GM18861 (cell line): Measurements from ENCODE around the gene SLC16A9.

Experiments used
- ATAC-seq: cut with Tn5 transposase; IDR thresholded peaks from one replicate; pipeline ENCODE4 v1.9.1; 2021; ENCODE audit not compliant: unreplicated experiment

The SLC16A9 gene

DNA sequence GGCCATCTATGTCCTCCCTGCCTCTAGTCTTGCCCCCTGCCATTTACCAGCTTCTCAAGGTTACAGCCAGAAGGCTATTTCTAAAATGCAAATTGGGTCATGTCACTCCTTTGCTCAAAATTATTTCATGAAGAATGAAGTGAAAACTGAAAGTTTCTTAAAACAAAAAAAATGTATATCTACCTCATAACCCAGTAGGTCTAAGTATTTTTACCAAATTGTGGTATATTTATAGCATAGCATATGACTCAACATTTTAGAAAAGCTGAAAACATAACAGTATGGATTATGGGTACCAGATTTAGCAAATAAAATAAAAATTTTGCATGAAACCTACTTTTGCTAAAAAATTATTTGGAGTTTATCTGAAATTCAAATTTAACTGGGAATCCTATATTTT is 78.4 kb downstream of the SLC16A9 start:
- no peak for ATAC-seq

DNA sequence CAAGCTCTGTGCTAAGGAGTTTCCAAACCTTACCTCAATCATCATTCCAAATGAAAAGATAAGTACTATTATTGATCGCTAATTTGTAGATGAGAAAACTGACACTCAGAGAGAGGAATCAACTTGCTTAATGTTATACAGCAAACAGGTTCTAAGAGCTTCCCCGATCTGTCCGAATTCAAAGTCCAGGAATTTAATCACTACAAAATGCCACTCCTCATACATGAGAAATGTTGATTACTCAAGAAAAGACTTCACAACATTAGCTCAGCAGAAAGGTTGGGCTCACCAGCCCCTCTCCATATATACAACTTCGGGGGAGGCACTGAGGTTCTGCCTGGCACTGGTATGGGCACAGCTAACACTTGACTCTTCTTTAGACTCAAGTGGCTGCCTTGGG is 80.7 kb downstream of the SLC16A9 start:
- ATAC-seq: no peak

DNA sequence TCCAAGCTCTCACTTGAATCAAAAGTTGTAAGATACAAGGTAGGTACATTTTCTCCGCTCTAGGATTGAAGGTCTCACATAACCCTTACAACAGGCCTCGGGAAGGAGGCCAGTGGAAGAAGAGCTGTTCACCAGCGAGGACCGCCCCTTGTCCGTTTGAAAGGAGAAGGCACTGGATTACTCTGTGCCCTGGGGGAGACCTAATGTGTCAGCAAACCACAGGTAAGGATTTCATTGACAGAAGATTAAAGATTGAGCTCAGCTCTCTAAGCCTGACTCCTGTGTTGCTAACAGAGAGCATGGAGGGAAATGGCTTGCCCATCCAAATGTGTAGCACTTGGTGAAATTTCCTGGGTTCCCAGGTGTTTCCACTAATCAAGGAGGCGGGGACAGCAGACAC is 81.2 kb downstream of the SLC16A9 start:
- no peak for ATAC-seq

DNA sequence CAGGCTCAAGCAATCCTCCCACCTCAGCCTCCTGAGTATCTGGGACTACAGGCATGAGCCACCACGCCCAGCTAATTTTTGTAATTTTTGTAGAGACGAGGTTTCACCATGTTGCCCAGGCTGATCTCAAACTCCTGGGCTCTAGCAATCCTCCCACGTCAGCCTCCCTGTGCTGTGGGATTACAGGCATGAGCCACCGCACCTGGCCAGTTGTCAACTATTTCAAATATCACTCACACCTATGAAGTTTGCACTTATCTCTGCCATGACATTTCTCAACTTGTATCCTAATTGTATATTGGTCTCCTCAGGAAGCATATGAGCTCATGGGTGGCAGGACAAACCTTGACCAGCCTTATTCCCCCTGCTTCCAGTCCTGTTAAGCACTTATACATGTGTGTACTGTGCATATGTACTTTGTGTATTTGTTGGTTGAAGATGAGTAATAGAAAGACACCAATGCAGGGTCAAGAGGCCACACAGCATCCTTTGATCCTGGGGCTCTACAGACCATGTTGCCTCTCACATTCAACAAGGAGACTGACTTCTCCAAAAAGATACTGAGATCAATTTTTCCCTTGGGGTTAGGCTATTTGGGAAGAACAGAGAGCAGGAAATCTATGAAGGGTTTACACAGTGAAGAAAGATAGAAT is 82.2 kb downstream of the SLC16A9 start:
- no peak for ATAC-seq

DNA sequence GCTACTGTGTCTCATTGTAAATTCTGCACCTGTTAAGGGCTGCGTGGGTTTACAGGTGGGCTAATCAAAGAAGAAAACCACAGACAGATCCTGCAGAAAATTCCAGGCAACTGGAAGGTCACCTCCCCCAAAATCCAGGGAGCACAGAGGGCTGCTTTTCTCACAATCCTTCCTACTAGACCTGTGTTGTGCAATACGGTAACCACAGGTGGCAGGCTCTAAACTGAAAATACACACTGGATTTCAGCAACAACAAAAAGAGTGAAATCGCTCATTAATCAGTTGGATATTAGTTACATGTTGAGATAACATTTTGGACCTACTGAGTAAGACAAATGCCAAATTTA is 83.2 kb downstream of the SLC16A9 start:
- no peak for ATAC-seq

DNA sequence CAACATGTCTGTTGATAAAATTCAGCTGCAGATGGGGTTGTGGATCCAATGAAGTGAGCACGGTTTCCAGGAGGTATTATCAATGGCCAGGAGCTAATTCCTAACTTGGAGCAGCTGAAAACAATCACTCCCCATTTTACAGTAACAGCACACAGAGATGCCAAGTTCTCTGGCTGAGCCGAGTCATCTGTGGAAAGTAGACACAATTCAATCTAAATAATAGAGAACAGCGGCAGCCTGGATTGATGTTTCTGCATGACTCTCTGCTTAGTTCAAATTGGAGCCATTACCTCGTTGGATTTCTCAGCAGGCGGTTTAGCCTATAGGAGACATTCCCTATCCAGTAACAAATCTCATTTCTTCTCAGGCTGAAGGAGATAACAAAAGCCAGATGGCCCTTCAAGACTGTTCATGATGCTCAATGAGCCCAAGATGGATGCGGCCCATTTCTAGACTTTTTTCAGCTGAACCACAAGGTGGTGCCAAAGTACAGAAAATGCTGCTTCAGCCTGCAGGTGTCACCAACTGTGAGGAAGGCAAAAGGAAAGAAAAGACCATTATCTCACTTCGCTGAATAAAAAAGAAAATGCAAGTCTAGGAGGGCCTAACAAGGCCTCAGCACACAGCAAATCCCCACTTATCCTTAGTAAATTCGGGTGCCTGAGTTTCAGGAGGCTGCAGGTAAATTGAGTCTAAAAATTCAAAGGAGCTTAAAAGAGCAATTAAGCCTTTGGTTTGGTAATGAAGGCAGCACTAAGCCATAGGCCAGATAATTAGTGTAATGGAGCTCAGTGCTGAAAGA is 83.7 kb downstream of the SLC16A9 start:
- peak; percentile 79 for ATAC-seq

DNA sequence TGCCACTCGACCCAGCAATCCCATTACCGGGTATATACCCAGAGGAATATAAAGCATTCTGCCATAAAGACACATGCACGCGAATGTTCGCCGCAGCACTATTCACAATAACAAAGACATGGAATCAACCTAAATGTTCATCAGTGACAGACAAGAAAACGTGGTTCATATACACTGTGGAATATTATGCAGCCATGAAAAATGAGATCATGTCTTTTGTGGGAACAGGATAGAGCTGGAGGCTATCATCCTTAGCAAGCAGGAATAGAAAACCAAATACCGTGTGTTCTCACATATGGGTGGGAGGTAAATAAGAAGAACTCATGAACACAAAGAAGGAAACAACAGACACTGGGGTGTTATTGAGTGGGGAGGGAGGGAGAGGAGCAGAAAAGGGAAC is 84.7 kb downstream of the SLC16A9 start:
- ATAC-seq: no peak

DNA sequence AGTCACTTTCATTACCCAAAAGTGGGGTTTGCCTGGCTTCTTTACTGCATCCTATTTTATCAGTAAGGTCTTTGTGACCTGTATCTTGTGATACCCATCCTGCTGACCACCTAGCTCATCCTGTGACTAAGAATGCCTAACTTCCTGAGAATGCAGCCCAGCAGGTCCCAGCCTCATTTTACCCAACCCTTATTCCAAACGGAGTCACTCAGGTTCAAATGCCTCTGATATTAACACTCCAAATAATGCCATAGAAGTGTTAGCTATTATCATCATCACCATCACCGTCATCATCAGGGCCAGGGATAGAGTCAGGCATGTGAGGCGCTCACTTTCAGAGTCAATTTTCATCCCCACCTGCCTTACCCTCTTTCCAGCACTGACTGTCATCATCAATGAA is 85.5 kb downstream of the SLC16A9 start:
- ATAC-seq: no peak

DNA sequence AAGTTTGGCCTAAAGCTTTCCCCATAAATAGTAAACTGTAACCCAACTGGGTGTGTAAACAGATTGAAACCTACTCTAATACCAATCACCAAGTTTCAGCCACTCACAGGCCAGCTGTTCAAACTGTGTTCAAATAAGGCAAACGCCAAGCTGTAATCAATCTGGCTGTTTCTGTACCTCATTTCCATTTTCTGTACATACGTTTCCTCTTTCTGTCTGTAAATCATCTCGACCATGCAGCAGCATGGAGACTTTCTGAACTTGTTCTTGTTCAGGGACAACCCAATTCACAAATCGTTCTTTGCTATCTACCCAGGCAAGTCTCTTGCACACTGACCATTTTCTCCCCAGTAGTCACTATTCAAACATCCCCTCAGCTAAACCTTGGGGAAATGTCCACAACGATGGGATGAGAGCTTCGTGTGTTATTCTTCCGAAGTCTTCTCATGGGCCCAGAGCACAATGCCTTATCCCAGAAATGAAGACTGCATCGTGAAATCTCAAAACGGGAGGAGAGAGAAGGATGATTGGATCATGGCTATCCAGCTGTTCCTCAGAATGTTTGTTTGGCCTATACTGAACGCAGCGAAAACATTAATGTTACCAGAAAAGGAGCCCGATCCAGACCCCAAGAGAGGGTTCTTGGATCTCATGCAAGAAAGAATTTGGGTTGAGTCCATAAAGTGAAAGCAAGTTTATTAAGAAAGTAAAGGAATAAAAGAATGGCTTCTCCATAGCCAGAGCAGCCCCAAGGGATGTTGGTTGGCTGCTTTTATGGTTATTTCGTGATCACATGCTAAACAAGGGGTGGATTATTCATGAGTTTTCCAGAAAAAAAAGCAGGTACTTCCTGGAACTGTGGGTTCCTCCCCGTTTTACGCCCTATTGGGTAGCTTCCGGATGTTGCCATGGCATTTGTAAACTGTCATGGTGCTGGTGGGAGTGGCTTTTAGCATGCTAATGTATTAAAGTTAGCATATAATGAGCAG is 86.2 kb downstream of the SLC16A9 start:
- peak; percentile 55 for ATAC-seq

DNA sequence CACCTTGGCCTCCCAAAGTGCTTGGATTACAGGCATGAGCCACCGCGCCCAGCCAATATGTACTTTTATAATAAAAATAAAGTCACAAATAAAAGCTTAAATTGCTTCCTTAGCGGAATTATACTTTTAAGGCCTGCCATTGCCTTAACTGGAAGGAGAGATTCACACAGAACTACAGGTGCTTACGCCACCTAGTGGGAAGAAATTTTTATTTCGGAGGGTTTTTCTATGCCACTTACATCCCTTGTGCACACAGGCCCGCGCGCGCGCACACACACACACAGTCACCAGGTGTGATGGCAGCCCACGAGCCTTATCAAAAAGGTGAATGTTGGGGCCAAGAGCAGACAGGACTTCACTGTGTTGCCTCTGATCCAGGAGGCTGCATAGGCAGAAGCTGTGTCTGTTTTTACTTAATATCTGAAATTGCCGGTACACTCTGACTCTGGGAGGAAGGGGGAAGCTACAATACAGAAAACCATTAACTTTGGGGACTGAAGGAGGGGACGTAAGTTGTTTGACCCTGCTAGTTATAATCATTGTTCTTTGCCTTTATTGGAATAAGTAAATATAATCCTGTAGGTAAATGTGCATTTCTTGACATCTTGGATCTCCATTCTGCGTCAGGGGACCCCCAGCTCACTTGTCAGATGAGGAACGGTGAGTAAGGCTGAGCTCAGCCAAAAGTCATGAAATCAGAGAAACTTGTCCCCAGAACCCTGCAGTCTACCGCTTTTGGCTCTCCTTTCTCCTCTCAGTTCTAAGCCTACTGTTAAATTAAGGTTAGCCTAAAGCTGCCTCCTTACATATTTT is 87.1 kb downstream of the SLC16A9 start:
- ATAC-seq: no peak

DNA sequence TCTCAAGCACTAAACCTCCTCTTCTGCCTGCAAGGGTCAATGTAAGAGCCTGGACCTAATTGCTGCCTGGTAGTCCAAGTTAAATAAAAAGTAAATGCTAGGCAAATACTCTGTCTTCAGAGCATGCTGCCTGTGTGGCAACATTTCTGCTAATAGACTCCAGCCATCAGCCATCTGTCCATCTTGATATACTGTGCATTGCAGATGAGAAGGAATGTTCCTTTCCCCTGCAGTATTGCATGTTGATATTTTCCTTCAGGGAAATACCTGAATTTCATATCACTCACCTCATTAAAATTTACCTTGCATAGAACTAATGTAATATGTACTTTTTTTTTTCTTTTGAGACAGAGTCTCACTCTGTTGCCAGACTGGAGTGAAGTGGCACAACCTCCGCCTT is 87.9 kb downstream of the SLC16A9 start:
- ATAC-seq: no peak

DNA sequence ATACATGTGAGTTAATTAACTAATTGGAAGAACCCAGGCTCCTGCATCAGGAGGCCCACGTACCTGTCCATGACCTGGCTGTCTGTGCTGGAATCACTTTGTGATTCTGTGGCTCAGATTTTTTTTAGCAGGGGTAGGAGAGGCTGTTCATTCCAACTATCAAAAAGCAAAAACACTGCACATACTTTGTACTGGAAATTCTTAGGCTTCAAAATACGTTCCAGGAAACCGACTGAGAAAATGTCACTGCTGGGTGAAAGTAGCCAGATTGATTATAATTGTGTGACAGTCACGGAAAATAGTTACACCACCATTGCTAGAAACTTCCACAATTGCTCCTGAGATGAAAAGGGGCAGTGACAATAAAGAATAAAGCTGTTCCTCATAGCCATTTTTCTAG is 91.0 kb downstream of the SLC16A9 start:
- no peak for ATAC-seq

DNA sequence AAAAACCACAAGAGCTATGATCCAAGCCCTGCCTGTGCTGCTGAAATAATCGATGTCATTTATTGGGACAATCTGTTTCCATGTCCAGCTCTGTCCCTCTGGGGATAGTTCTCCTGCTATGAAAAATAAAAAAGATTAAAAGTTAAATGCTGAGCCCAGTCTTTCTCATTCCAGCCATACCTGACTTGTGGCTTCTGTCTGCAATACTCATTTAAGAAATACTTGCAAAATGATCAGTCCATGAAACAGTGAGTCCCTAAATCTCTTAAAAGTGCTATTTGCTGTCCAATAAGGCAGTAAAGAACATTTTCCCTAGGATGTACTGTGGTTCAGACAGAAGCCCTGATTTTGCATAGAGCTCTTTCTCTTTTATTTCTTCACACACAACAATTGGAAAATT is 91.7 kb downstream of the SLC16A9 start:
- no peak for ATAC-seq

DNA sequence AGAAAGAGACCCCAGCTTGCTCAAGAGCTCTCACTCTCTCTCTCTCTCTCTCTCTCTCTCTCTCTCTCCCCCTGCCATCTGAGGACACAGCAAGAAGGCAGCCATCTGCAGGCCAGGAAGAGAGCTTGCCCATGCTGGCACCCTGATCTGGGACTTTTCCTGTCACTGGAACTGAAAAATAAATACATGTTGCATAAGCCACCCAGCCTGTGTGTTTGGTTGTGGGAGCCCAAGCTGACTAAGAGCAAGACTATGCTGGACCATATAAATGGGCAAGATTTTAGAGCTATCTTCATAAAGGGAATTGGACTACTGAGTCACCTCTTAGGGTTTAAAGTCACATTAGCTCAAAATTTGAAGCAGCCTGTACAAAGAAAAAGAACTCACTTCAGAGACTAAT is 98.6 kb downstream of the SLC16A9 start:
- no peak for ATAC-seq

DNA sequence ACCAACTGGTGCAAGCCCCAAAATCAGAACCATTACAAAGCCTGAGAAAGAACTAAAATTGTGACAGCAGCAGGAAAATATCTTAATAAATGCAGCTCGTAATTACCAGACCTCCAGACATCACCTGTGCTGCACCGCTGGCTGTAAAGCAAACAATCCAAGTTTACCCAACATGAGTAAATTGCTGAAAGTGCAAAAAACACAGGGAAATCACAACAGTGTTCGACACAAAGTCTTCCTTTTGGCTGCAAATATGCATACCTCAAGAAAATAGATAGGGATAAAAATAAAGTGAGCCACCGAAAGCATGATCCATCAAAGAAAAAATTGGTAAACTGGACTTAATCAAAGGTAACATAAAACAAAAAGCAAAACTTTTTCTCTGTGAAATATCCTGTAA is 101.7 kb downstream of the SLC16A9 start:
- ATAC-seq: no peak

DNA sequence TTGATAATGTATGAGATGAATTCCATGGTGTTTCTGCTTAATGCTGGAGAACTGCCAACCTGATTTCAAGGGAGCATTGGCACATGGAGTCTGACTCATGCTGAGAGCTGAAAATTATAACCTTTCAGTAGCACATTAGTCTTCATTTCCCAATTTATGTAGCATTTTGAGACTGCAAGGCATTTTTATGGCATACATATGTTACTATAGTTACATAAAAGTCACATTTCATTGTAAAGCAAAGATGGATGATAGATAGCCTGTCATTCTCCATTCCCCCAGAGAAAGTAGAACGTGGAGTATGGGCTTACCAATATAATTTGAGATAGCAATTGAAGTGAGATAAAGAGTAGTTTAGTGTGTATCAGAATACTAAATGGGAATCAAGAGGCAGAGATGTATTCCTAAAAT is 103.1 kb downstream of the SLC16A9 start:
- ATAC-seq: no peak

DNA sequence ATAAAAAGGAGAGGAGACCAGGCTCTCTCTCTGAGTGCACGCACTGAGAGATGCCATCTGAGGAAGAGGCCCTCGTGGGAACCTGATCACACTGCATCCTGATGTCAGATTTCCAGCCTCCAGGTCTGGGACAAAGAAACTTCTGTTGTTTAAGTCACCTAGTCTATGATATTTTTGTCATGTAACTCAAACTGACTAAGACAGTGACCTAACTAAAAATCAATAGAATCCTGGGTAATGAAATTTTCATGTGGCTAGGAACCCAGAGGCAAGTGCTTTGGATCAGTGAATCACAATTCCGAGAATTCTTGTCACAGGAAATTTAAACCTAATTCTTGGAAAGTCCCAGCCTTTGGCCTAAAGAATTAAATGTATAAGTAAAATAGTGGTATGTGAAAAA is 107.7 kb downstream of the SLC16A9 start:
- ATAC-seq: no peak
